Activated CD8-positive, alpha-beta memory T cell treated with anti-CD3 and anti-CD28 coated beads, Interleukin-2, amount 50 U/mL, for 24 hours (primary cell): ENCODE measurements around the gene IPO9.

ENCODE experiments used
- DNase-seq: peaks from one replicate; pipeline ENCODE4 v3.0.0-alpha.2; 2020; ENCODE audit errors: extremely low read depth

IPO9 gene

DNA sequence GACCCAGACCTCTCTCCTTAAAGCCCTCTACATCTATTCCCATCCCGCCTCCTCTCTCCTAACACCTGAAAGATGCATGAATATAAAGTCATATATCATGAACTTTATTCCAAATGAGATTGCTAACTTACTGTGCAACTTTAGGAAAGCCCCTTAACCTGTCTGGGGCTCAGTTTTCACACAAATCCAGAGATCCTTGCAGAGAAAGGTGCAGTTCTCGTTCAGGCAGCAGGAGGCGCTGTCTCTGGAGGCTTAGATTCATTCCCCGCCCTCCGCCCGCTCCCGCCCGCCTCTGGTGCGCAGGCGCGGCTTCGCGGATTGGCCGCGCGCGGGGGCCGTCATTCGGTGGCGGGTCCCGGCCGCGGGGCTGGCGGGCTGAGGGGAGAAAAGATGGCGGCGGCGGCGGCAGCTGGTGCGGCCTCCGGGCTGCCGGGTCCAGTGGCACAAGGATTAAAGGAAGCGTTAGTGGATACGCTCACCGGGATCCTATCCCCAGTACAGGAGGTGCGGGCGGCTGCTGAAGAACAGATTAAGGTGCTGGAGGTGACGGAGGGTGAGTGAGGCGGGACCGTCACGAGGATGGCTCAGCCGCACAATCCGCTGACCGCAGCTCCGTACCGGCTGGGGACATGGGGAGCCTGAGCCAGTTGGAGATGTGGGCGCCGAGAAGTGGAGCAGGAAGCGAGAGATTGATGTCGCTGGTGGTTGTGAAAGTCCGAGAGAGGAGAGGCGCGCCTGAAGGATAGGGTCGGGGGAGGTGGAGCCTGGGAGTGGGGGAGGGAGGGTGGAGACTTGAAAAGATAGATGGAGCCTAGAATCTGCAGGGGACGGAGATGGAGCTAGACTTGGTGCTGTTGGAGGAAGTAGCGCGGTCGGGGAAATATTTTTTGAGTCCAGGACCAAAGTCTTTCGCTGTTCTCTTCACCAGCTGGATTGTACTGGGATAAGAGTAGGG is at the start of gene IPO9:
Gene IPO9, plus strand, starts transcription at position 338 of the 955 bp plus-strand sequence. Its CDS starts 53 bp downstream, at position 391.
- DNase-seq = peak; percentile 90

DNA sequence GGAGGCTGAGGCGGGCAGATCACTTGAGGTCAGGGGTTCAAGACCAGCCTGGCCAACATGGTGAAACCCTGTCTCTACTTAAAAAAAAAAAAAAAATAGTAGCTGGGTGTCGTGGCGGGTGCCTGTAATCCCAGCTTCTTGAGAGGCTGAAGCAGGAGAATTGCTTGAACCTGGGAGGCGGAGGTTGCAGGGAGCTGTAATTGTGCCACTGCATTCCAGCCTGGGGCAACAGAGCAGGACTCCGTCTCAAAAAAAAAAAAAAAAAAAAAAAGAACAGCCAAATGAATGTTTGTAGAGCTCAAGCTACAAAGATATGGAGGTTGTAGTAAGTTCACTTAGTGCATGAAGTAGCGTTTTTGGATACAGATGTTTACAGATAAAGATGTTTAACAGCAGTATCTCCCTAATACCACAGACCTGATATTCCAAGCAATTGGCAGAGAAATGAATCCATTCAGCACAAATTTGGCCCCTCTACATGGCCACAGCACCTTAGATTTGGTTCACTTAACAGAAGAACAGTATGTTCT is 49.5 kb upstream of the IPO9 start:
- no peak for DNase-seq

DNA sequence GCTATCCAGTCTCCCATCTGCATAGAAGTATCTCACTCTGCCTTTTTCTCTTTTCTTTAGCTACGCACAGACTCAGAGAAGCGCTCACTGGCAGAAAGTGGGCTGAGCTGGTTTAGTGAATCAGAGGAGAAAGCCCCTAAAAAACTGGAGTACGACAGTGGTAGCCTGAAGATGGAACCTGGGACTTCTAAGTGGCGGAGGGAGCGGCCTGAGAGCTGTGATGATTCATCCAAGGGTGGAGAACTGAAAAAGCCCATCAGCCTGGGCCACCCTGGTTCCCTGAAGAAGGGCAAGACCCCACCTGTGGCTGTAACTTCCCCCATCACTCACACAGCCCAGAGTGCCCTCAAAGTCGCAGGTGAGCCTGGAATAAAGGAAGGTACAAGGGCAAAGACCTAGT is 48.0 kb upstream of the IPO9 start:
- no peak for DNase-seq

DNA sequence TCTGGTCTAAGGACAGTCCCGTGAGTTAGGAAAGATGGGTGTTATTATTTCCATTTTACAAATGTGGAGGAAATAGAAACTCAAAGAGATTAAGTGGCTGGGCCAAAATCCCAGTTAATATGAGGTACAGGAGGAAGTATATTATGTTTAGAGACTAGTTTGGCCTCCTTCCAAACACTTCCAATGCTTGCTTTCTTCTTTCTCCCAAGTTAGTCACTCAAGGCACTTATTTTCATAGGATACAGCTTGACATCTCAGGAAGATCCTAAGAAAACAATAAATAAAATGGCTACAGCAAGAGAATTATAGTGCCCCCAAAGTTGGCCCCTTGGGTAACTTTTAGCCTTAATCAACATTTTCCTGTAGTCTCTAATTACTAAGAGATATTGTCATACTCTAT is 47.5 kb upstream of the IPO9 start:
- no peak for DNase-seq

DNA sequence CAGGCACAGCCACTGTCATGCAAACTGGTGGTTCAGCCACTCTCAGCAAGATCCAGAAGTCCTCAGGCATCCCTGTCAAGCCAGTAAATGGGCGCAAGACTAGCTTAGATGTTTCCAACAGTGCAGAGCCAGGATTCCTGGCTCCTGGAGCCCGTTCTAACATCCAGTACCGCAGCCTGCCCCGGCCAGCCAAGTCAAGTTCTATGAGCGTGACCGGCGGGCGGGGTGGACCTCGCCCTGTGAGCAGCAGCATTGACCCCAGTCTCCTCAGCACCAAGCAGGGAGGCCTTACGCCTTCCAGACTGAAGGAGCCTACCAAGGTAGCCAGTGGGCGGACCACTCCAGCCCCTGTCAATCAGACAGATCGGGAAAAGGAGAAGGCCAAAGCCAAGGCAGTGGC is 46.6 kb upstream of the IPO9 start:
- DNase-seq = no peak

DNA sequence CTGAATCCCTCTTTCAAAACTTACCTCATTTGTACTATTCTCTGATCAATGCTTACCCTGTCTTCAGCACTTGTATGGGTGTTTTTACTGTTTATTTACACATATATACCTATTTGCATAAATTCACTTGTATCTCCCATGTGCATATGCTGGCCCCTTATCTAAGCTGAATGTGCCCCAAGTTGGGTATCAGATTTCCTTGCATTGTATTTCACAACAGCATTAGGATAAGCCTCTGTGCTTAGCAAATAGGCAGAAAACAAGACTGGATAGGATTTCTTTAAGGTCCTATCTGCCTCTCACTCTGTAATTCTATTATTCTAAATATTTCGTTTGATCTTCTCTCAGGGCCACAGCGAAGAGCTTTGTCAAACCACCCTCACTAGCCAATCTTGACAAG is 45.9 kb upstream of the IPO9 start:
- DNase-seq = no peak

DNA sequence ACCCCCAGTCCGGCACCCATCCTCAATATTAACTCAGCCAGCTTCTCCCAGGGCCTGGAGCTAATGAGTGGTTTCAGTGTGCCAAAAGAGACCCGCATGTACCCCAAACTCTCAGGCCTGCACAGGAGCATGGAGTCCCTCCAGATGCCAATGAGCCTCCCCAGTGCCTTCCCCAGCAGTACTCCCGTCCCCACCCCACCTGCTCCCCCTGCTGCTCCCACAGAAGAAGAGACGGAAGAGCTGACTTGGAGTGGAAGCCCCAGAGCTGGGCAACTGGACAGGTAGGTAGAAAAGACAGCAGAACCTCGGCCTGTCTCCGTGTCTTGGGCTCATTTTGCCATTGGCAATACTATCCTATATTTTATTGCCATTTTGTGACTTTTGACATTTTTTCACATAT is 45.4 kb upstream of the IPO9 start:
- no peak for DNase-seq

DNA sequence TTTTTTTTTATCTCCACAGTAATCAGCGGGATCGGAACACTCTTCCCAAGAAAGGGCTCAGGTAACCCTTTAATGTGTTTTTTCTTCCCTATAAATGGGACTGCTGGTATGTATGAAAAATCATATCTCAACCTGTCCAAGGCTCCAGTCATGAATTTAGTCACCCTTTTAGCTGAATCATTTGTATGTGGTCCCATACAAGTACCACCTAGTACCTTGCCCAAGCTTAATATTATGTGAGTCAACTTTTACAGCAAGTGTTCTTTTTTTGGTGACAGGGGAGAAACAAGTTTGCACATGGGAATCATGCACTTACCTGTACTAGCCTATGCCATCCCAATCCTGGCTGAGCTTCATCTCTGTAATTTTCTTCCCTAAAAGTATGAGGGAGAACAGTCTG is 43.7 kb upstream of the IPO9 start:
- no peak for DNase-seq

DNA sequence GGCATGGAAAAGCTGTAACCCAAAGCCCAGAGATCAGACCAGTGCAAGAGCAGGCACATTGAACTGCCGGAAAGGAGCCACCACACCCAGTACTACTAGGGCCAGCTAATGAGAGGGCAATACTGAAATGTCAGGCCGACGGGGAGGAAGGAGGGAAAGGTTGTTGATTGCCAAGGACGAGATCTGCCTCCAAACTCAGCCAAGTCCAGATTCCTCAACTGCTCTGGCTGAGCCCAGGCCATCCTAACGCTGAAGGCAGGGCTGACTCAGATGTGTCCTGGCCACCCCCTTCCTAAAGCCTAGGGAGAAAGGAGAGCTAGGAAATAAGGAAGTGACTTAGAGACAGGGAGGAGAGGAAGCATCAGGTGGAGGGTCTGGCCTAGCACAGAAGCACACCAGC is 42.1 kb upstream of the IPO9 start:
- no peak for DNase-seq

DNA sequence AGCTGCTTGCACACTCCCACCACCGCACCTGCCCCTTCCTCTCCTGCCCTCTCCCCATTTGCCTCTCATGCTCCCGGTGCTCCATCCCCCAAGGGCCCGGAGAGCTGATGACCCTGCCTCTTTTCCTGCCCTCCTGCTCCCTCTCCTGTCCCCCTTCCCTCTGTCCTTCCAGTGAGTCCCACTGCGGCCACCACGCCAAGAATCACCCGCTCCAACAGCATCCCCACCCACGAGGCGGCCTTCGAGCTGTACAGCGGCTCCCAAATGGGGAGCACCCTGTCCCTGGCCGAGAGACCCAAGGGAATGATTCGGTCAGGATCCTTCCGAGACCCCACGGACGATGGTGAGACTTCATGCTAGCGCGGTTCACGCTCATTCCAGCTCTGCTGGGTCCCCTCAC is 40.7 kb upstream of the IPO9 start:
- DNase-seq = no peak

DNA sequence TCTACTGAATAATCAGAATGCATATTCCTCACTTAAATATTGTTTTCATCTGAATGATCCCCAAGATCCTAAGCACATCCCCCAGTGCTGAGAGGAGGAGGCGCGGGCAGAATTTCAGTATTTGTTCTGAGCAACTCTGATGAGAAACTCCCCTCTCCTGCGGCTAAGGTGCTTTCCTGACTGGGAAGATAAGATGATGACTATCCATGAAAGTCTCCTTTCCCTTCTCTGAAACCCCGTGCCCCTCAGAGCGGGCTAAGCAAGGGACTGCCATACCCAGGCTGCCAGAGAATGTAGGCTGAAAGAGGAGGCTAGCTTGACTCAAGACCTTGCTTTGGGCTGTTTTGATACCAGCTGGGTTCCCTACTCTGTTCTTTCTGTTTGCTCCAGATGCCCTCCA is 39.7 kb upstream of the IPO9 start:
- DNase-seq = no peak

DNA sequence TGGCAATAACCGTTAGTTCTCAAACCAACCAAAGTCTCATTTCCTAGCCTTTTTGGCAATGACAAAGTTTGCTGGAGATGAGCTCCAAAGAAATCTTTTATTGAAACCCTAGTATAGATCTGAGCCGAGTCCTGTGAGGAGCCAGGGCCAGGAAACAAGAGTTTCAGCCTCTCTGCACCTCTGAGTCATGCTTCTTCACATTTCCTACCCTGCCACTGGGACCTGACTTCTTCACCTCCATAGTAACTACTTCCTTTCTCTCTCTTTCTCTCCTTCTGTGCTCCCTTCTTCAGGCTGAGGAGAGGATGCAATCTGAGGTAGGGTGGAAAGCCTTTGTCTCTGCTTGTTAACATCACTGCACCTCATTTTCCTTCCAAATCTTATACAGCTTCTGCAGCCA is 38.7 kb upstream of the IPO9 start:
- no peak for DNase-seq

DNA sequence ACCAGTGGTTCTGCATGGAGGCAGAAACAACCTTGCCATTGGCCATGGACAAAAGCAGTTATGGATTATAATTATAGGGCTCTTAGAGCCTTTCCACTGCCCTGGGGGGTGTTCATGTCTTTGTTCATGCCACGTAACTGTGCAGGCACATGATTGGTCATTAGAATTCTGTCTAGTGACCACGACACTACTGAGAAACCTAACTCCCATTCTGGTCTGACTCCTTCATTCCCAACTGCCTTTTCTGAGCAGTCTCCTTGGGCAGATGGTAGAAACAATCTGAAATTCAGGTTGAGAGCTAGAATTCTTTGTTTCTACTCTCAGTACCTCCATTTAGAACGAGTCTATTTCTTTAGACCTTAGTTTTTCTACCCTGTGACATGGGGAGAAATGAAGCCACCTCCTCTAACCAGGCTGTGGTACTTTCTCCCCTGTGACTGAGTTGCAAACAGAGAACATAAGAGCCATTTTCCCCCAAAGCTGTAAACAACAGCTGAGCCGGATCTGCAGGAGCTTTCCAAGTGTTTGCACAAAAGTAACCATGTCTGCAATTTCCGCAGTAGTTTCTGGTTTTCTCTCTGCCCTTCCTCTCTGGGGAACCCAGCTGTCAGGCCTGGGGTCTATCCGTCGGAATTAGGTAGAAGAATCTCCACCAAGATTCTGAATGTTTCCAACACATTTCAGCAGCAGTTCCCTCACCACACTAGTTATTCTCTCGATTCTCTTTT is 37.7 kb upstream of the IPO9 start:
- DNase-seq = no peak

DNA sequence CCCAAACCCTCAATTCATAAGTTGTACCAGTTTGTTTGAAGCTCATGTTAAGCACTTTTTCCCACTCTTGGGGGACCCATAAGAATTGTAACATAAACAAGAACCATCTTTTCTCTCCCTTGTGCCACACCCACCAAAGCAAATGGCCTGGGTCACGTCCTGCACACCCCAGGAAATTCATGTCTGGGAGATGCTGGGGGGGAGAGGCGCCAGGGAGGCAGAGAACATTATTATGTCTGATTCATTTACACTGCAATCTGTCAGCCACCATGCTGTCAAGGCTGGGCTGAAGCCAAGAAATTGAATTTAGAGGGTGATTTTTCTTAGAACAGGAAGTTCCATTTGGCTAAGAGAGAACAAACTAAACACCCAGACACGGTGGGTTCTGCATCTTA is 37.2 kb upstream of the IPO9 start:
- DNase-seq = no peak

DNA sequence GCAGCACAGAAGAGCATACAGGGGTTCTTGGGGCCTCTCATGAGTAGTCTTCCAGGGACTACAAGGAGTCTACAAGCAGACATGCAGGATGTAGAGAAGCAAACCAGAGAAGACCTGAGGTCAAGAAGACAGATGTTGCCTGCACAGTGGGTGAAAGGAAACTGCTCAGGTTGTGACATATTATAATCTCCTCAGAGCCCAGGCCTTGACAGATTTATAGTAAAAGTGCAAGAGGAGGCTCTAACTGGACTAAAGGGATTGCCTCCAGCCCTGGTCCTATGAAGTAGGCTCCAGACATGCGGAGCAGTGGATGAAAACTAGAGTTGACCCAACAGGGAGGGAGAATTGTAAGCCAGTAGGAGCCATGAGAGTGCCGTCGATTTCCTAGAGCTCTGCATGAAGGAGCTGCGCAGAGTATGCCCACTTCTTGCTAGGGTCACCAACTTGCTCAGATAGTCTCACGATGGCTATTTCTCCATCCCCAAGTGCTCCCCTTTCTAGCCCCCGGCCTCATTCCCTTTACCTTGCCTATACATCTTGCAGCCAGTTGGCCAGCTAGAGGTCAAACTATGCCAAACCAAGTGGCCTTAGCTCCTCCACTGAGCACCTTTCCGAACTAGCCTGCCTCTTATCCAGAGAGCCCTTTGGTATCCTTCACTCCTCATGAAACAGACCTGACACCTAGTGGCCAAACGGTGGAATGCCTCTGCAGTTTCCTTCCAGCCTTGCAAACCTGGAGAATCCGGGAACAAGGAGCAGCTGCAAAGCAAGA is 36.2 kb upstream of the IPO9 start:
- DNase-seq = peak; percentile 12

DNA sequence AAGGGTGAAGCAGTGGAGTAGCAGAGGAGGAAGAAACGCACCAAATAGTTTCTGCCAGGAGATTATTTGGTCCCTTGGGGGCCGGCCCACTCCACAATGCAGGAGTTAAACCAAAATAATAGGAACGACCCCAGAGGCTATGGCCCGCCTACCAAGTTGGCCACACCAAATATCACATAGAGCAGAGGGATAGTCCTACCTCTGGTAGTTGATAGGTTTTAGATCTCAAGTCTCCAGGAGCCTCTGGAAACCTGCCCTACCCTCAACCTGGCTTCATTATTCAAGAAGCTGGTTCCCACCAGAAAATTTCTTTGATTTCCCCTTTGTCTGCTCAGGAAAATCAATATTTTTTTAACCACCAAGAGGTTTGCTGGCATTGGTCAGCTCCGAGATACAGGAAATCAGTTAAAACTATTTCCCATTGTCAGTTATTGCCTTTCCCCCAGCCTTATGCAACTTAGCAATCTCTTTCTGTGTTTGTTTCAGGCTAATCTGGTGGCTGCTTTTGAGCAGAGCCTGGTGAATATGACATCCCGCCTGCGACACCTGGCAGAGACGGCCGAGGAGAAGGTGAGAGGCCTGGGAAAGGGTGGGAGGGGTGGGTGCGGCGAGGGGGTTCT is 35.5 kb upstream of the IPO9 start:
- DNase-seq = no peak

DNA sequence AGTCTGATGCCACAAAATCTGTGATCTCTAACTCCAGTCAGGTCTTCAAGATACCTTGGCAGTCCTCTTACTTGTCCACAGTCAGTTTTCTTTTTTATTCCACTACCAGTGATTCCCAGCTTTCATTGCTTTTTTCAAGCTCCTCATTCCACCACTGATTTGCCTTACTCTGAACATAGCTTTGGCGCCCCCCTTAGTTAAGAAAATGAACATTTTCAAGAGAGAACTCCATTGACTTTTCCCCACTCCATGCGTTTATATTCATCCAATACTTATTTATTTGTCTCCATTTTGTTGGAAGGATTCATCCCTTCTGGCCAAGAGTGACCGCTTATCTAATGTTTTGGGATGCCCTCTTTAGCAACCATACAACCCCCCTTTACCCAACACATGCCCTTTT is 33.9 kb upstream of the IPO9 start:
- DNase-seq = no peak

DNA sequence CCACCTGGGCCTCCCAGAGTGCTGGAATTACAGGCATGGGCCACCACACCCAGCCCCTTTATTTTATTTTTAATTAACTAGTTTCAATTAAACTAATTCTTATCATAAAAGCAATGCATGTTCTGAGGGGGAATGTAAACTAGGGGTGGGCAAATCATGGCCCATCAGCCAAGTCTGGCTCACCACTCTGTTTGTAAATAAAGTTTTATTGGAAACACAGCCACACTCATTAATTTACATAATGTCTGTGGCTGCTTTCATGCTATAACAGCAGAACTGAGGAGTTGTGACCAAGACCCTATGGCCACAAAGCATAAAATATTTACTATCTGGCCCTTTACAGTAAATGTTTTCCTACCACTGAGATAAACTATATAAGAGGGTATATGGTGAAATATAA is 28.7 kb upstream of the IPO9 start:
- no peak for DNase-seq

DNA sequence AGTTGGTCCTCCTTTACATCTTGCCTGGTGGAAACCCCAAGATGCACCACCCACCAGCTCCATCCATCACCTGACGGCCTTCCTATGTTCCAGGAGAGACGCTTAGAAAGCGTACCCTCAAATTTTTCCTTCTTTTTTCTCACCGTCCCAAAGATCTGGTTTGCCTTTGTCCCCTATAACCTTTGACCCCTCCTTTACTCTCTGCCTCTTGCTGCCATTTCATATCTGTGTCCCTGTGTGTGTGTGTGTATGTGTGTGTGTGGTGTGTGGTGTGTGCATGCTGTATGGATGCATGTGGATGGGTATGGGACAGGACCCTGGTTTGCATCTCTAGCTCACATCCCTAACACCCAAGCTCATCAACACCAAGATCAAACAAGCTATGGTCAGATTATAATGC is 22.2 kb upstream of the IPO9 start:
- DNase-seq = no peak

DNA sequence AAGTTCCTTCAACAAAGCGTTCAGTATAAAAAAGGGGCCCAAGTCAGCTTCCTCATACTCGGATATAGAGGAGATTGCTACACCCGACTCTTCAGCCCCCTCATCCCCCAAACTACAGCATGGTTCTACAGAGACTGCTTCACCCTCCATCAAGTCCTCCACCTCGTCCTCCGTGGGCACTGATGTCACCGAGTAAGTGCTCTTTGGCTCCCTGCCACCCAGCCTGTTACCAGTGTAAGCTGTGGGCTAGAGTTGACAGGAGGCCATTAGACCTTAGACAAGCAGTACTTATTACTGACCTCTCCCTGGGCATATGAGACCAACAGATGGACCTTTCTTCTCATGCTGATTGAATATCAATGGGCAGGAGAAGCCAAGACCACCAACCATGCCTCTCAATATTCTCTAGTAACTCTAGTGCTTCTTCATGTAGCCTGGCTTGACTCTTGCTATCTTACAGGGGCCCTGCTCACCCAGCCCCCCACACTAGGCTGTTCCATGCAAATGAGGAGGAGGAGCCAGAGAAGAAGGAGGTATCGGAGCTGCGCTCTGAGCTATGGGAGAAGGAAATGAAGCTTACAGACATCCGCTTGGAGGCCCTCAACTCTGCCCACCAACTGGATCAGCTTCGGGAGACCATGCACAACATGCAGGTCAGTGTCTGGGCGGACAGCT is 20.9 kb upstream of the IPO9 start:
- DNase-seq = no peak

DNA sequence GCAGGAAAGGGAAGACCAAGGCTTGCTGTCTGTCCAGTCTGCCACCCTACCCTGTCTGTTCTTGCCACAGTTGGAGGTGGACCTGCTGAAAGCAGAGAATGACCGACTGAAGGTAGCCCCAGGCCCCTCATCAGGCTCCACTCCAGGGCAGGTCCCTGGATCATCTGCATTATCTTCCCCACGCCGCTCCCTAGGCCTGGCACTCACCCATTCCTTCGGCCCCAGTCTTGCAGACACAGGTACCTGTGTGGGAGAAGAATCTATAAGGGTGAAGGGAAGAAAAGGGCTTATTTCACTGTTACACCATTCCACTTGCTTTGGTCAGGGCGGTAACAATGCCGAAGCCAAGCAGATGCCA is 20.3 kb upstream of the IPO9 start:
- no peak for DNase-seq
